ENCODE results near the gene PPP4R4.

PPP4R4 gene

GRCh38 chr14:94171208-94171607 lies 2.9 kb upstream of the PPP4R4 start:
- peaks cover 2% of the 10 kb centered on the region for H3K27me3 ChIP-seq (ENCODE audit: insufficient read depth, low read length, poor library complexity)
- H3K9me3 ChIP-seq (ENCODE audit: insufficient read depth, low read length, severe bottlenecking): no peaks in the 10 kb centered on the region
- H4K20me1 ChIP-seq (ENCODE audit: insufficient read depth, low read length): no peaks in the 10 kb centered on the region
- H3K79me2 ChIP-seq (ENCODE audit: insufficient read depth, low read length): no peaks in the 10 kb centered on the region
- no peak overlapping the region for H3K4me2 ChIP-seq (ENCODE audit: insufficient read depth, low read length)
- DNase-seq (no peak), ATAC-seq (ENCODE audit: insufficient read depth, low read depth) (no peak)
- peaks cover 12% of the 10 kb centered on the region for H3K4me1 ChIP-seq (ENCODE audit: insufficient read depth, low read length)
- H3K9ac ChIP-seq (ENCODE audit: low read depth, low read length): no peak overlapping the region
- no peak overlapping the region for H2AFZ ChIP-seq (ENCODE audit: low read depth, low read length)
- H3K4me3 ChIP-seq (ENCODE audit: low read depth in 1 of 2, low read length in 2 of 2): no peak overlapping the region
- no peaks in the 10 kb centered on the region for H3K36me3 ChIP-seq (ENCODE audit: insufficient read depth, low read length)
- H3K27ac ChIP-seq (ENCODE audit: low read length): no peak overlapping the region
- TF ChIP-seq EZH2 (IDR thresholded peaks at IDR 0.05; ENCODE audit: borderline replicate concordance, low read depth, low read length, severe bottlenecking) (no peak), CTCF (IDR thresholded peaks at IDR 0.05; ENCODE audit: borderline replicate concordance, extremely low read depth, low read length, poor library complexity, severe bottlenecking) (no peak)

GRCh38 chr14:94172545-94172944 lies 1.6 kb upstream of the PPP4R4 start:
- Histone ChIP-seq H3K4me1 (ENCODE audit: insufficient read depth, low read length) (peaks cover 12% of the 10 kb centered on the region), H3K79me2 (ENCODE audit: insufficient read depth, low read length) (no peaks in the 10 kb centered on the region), H3K4me3 (ENCODE audit: low read depth in 1 of 2, low read length in 2 of 2) (no peak overlapping the region), H3K27ac (ENCODE audit: low read length) (no peak overlapping the region), H3K27me3 (ENCODE audit: insufficient read depth, low read length, poor library complexity) (peaks cover 3% of the 10 kb centered on the region), H3K9me3 (ENCODE audit: insufficient read depth, low read length, severe bottlenecking) (no peaks in the 10 kb centered on the region), H4K20me1 (ENCODE audit: insufficient read depth, low read length) (no peaks in the 10 kb centered on the region), H3K4me2 (ENCODE audit: insufficient read depth, low read length) (no peak overlapping the region), H2AFZ (ENCODE audit: low read depth, low read length) (no peak overlapping the region), H3K36me3 (ENCODE audit: insufficient read depth, low read length) (no peaks in the 10 kb centered on the region), H3K9ac (ENCODE audit: low read depth, low read length) (no peak overlapping the region)
- TF ChIP-seq EZH2 (IDR thresholded peaks at IDR 0.05; ENCODE audit: borderline replicate concordance, low read depth, low read length, severe bottlenecking): no peak
- DNase-seq (no peak), ATAC-seq (ENCODE audit: insufficient read depth, low read depth) (no peak)

GRCh38 chr14:94173471-94173884 lies 644 bp upstream of the PPP4R4 start:
- Histone ChIP-seq H3K79me2 (ENCODE audit: insufficient read depth, low read length) (no peaks in the 10 kb centered on the region), H3K4me3 (ENCODE audit: low read depth in 1 of 2, low read length in 2 of 2) (peak overlapping the region; percentile 31 to 58; a peak in 3 of 4 replicates), H3K9ac (ENCODE audit: low read depth, low read length) (peak overlapping the region; percentile 52), H3K9me3 (ENCODE audit: insufficient read depth, low read length, severe bottlenecking) (no peaks in the 10 kb centered on the region), H3K27ac (ENCODE audit: low read length) (peak overlapping the region; percentile 64), H4K20me1 (ENCODE audit: insufficient read depth, low read length) (no peaks in the 10 kb centered on the region), H3K4me2 (ENCODE audit: insufficient read depth, low read length) (peak overlapping the region; percentile 80), H3K27me3 (ENCODE audit: insufficient read depth, low read length, poor library complexity) (peaks cover 8% of the 10 kb centered on the region), H2AFZ (ENCODE audit: low read depth, low read length) (peak overlapping the region; percentile 83), H3K4me1 (ENCODE audit: insufficient read depth, low read length) (peaks cover 12% of the 10 kb centered on the region), H3K36me3 (ENCODE audit: insufficient read depth, low read length) (no peaks in the 10 kb centered on the region)
- DNase-seq (no peak), ATAC-seq (ENCODE audit: insufficient read depth, low read depth) (no peak)
- TF ChIP-seq EZH2 (IDR thresholded peaks at IDR 0.05; ENCODE audit: borderline replicate concordance, low read depth, low read length, severe bottlenecking) (no peak), CTCF (IDR thresholded peaks at IDR 0.05; ENCODE audit: borderline replicate concordance, extremely low read depth, low read length, poor library complexity, severe bottlenecking) (no peak)

- H3K79me2 ChIP-seq (ENCODE audit: insufficient read depth, low read length): no peaks in the 10 kb centered on the region
- H4K20me1 ChIP-seq (ENCODE audit: insufficient read depth, low read length): no peaks in the 10 kb centered on the region
- no peak for ATAC-seq (ENCODE audit: insufficient read depth, low read depth)
- H3K4me2 ChIP-seq (ENCODE audit: insufficient read depth, low read length): peak overlapping the region; percentile 55
- H3K27ac ChIP-seq (ENCODE audit: low read length): no peak overlapping the region
- peak overlapping the region in 1 of 2 experiments; percentile 42; a peak in 1 of 4 replicates for H3K4me3 ChIP-seq (ENCODE audit: low read depth in 1 of 2, low read length in 2 of 2)
- H3K36me3 ChIP-seq (ENCODE audit: insufficient read depth, low read length): no peaks in the 10 kb centered on the region
- no peak for TF ChIP-seq CTCF (IDR thresholded peaks at IDR 0.05; ENCODE audit: borderline replicate concordance, extremely low read depth, low read length, poor library complexity, severe bottlenecking)
- no peak for TF ChIP-seq EZH2 (IDR thresholded peaks at IDR 0.05; ENCODE audit: borderline replicate concordance, low read depth, low read length, severe bottlenecking)
- H2AFZ ChIP-seq (ENCODE audit: low read depth, low read length): no peak overlapping the region
- peaks cover 12% of the 10 kb centered on the region for H3K4me1 ChIP-seq (ENCODE audit: insufficient read depth, low read length)
- H3K9ac ChIP-seq (ENCODE audit: low read depth, low read length): peak overlapping the region; percentile 29; the same call in 1 of the 2 replicates
- H3K9me3 ChIP-seq (ENCODE audit: insufficient read depth, low read length, severe bottlenecking): no peaks in the 10 kb centered on the region
- H3K27me3 ChIP-seq (ENCODE audit: insufficient read depth, low read length, poor library complexity): peaks cover 8% of the 10 kb centered on the region
- DNase-seq: no peak
These were observed 485 bp downstream of the PPP4R4 start for GRCh38 chr14:94174604-94175010.

Measured in DND-41 (cell line).